K562 (cell line): ENCODE results near the gene MYBPH. TPM values are rescaled to one million over a fixed set of nuclear protein-coding genes. Genes with fewer than 3 reads are reported as not detected.

Source experiments
- CAMTA2 ChIP-seq: fragments of 250-450 bp; sonication (Bioruptor Pico); conservative IDR thresholded peaks from 2 replicates; pipeline ENCODE4 v1.5.1; 2022
- CREBBP ChIP-seq: IDR thresholded peaks from one replicate; pipeline ENCODE4 v1.6.1; 2012; ENCODE audit warnings: low read depth, mild to moderate bottlenecking, control low read depth, inconsistent platforms, low read length
- HDAC8 ChIP-seq: fragments of 450-650 bp; IDR thresholded peaks from 2 replicates; pipeline ENCODE4 v1.6.1; 2016; ENCODE audit warnings: mild to moderate bottlenecking, missing genetic modification characterization, moderate library complexity, missing compliant biosample characterization
- MYNN ChIP-seq, 2 experiments: sonication (generic); formaldehyde crosslinking in 1 of 2; IDR thresholded peaks; 2 replicates each; pipeline versions ENCODE4 v1.5.0 to v1.6.1; 2016 to 2020; ENCODE audit warnings: antibody characterized with exemption in 1 of 2, missing genetic modification reagents in 1 of 2
- PPARD ChIP-seq: fragments of 250-450 bp; sonication (Bioruptor Pico); IDR thresholded peaks from 2 replicates; pipeline ENCODE4 v1.8.0; 2022; ENCODE audit warnings: inconsistent platforms, mild to moderate bottlenecking, moderate library complexity
- RBM34 ChIP-seq: fragments of 200-400 bp; formaldehyde crosslinking; IDR thresholded peaks from 2 replicates; pipeline ENCODE4 v1.6.1; 2018; ENCODE audit warnings: low read length, borderline replicate concordance; ENCODE audit not compliant: insufficient read depth
- STAT5B ChIP-seq: fragments of 250-450 bp; sonication (Bioruptor Pico); IDR thresholded peaks from 2 replicates; pipeline ENCODE4 v1.8.0; 2021; ENCODE audit warnings: mild to moderate bottlenecking, inconsistent platforms
- polyA plus RNA-seq, 8 experiments: library from polyadenylated mRNA; depleted of rRNA in 4 of 8; stranded (reverse) in 5 of 8; unstranded in 3 of 8; fragments of >200 nt; fragmentation: Nextera tagmentation in 2 of 8; fragmentation: Illumina TruSeq in 1 of 8; extraction: Ambion mirVana in 2 of 8; extraction: Trizol in 1 of 8; gene quantifications; 2 replicates each; pipeline versions ENCODE4 v1.2.1 to v1.2.3, GENCODE V29; 2011 to 2014; ENCODE audit warnings: inconsistent platforms in 1 of 8, missing spikeins in 1 of 8
- total RNA-seq, 7 experiments: library from RNA; depleted of rRNA in 6 of 7; stranded (reverse); fragments of >200 nt in 6 of 7; fragmentation: Illumina TruSeq in 2 of 7; extraction: Trizol in 2 of 7; gene quantifications; 2 replicates each; pipeline versions ENCODE4 v1.2.1 to v1.2.3, GENCODE V29; 2011 to 2021; ENCODE audit warnings: low replicate concordance in 1 of 7
- TF ChIP-seq, protein P1 (sequence below), 2 experiments: fragments of 450-650 bp; formaldehyde crosslinking in 1 of 2; IDR thresholded peaks; 2 replicates each; pipeline versions ENCODE4 v1.4.0 to v1.6.1; 2014 to 2020; ENCODE audit warnings: mild to moderate bottlenecking in 2 of 2, borderline replicate concordance in 1 of 2, low read depth in 1 of 2
- TF ChIP-seq, protein P2 (sequence below): fragments of 250-450 bp; sonication (Bioruptor Pico); IDR thresholded peaks from 2 replicates; pipeline ENCODE4 v1.6.1; 2021; ENCODE audit warnings: mild to moderate bottlenecking

Gene MYBPH
- total and polyA plus RNA-seq, 9 of the 15 experiments (the other 6 are each of a cell fraction or from before 2014, with no cell fraction given), result 0.13 TPM; not detected in 8

DNA sequence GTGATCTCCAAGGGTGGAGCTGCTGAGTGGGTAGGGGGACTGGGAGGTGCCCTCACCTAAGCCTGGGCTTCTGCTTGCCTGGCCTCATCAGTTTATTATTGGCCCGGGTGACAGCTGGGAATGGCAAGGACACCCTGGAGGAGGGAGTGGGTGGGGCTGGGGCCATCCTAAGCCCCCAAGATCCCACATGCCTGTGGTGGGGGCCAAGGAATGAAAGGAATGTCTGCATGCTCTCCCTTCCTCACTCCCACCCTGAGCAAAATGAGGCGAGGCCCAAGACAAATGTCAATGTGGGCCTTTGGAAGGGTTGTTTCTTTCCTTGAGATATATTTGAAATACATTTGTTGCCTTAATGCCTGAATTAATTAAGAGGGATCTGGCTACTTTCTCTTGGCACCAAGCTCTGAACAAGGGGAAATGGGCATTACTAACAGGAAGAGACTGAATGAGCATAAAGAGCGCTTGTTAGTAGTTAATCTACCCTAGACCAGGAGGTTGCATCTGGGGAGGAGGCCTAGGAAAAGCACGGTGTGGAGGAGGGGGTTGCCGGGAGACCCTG lies 30.6 kb upstream of the MYBPH start (continued):
- TF ChIP-seq, protein P1, sequence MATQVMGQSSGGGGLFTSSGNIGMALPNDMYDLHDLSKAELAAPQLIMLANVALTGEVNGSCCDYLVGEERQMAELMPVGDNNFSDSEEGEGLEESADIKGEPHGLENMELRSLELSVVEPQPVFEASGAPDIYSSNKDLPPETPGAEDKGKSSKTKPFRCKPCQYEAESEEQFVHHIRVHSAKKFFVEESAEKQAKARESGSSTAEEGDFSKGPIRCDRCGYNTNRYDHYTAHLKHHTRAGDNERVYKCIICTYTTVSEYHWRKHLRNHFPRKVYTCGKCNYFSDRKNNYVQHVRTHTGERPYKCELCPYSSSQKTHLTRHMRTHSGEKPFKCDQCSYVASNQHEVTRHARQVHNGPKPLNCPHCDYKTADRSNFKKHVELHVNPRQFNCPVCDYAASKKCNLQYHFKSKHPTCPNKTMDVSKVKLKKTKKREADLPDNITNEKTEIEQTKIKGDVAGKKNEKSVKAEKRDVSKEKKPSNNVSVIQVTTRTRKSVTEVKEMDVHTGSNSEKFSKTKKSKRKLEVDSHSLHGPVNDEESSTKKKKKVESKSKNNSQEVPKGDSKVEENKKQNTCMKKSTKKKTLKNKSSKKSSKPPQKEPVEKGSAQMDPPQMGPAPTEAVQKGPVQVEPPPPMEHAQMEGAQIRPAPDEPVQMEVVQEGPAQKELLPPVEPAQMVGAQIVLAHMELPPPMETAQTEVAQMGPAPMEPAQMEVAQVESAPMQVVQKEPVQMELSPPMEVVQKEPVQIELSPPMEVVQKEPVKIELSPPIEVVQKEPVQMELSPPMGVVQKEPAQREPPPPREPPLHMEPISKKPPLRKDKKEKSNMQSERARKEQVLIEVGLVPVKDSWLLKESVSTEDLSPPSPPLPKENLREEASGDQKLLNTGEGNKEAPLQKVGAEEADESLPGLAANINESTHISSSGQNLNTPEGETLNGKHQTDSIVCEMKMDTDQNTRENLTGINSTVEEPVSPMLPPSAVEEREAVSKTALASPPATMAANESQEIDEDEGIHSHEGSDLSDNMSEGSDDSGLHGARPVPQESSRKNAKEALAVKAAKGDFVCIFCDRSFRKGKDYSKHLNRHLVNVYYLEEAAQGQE (IDR thresholded peaks at IDR 0.05; ENCODE audit: borderline replicate concordance), result no peak
- TF ChIP-seq, protein P1 (CRISPR knock-in tag; IDR thresholded peaks at IDR 0.05; ENCODE audit: low read depth), result no peak
- TF ChIP-seq RBM34 (no peak), STAT5B (no peak), PPARD (CRISPR knock-in tag) (no peak), HDAC8 (tag) (no peak), CREBBP (no peak), MYNN (IDR thresholded peaks at IDR 0.05) (no peak), MYNN (CRISPR knock-in tag; IDR thresholded peaks at IDR 0.05) (no peak), CAMTA2 (CRISPR knock-in tag) (no peak)
- TF ChIP-seq, protein P2, sequence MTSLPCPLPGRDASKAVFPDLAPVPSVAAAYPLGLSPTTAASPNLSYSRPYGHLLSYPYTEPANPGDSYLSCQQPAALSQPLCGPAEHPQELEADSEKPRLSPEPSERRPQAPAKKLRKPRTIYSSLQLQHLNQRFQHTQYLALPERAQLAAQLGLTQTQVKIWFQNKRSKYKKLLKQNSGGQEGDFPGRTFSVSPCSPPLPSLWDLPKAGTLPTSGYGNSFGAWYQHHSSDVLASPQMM (CRISPR knock-in tag), result no peak
